DND-41 (cell line): ENCODE results near the gene SCUBE2.
"Not testable (repeated sequence)": the region's sequence is repeated elsewhere in the genome, so short reads cannot be mapped to it uniquely, and the experiment has no call there.

ENCODE experiments used
- ATAC-seq: fragments of 200-7000 bp; cut with Tn5 transposase; 3 replicates; pipeline ENCODE4 v1.9.1; 2021; ENCODE audit warnings: low read depth; ENCODE audit not compliant: insufficient read depth
- DNase-seq: peaks from one replicate; pipeline ENCODE4 v3.0.0-alpha.2; 2020
- H2AFZ ChIP-seq: 2 replicates; pipeline ENCODE4 v1.6.0; 2012; ENCODE audit warnings: low read depth, low read length
- H3K27ac ChIP-seq: 2 replicates; pipeline ENCODE4 v1.5.1; 2012; ENCODE audit warnings: low read length, inconsistent platforms
- H3K27me3 ChIP-seq: fragments of 200-600 bp; sonication (generic); 2 replicates; pipeline ENCODE4 v1.6.0; 2012; ENCODE audit warnings: low read length, mild to moderate bottlenecking, inconsistent platforms; ENCODE audit not compliant: insufficient read depth, poor library complexity
- H3K36me3 ChIP-seq: 2 replicates; pipeline ENCODE4 v1.5.1; 2012; ENCODE audit warnings: low read length, inconsistent platforms; ENCODE audit not compliant: insufficient read depth
- H3K4me1 ChIP-seq: 2 replicates; pipeline ENCODE4 v1.5.1; 2012; ENCODE audit warnings: mild to moderate bottlenecking, low read length; ENCODE audit not compliant: insufficient read depth
- H3K4me2 ChIP-seq: 2 replicates; pipeline ENCODE4 v1.6.0; 2012; ENCODE audit warnings: mild to moderate bottlenecking, moderate library complexity, low read length, inconsistent platforms; ENCODE audit not compliant: insufficient read depth
- H3K4me3 ChIP-seq, 2 experiments: fragments of 200-600 bp in 1 of 2; shearing (Covaris generic) in 1 of 2; 2 replicates each; pipeline ENCODE4 v1.5.1; 2012 to 2016; ENCODE audit warnings: inconsistent platforms in 2 of 2, low read length in 2 of 2, mild to moderate bottlenecking in 2 of 2, low read depth in 1 of 2, moderate library complexity in 1 of 2
- H3K79me2 ChIP-seq: 2 replicates; pipeline ENCODE4 v1.6.0; 2012; ENCODE audit warnings: low read length, inconsistent platforms; ENCODE audit not compliant: insufficient read depth
- H3K9ac ChIP-seq: 2 replicates; pipeline ENCODE4 v1.6.0; 2012; ENCODE audit warnings: low read depth, mild to moderate bottlenecking, inconsistent platforms, low read length, moderate library complexity
- H3K9me3 ChIP-seq: 2 replicates; pipeline ENCODE4 v1.5.1; 2012; ENCODE audit warnings: low read length, moderate library complexity, mild to moderate bottlenecking, inconsistent platforms; ENCODE audit not compliant: insufficient read depth, severe bottlenecking
- H4K20me1 ChIP-seq: 2 replicates; pipeline ENCODE4 v1.6.0; 2012; ENCODE audit warnings: low read length; ENCODE audit not compliant: insufficient read depth
- CTCF ChIP-seq: IDR thresholded peaks from 2 replicates; pipeline ENCODE4 v1.5.1; 2012; ENCODE audit warnings: borderline replicate concordance, low read length, moderate library complexity, mild to moderate bottlenecking; ENCODE audit not compliant: poor library complexity, severe bottlenecking; ENCODE audit errors: extremely low read depth
- EZH2 ChIP-seq: IDR thresholded peaks from 3 replicates; pipeline ENCODE4 v1.6.1; 2012; ENCODE audit warnings: borderline replicate concordance, low read depth, mild to moderate bottlenecking, moderate library complexity, low read length, inconsistent platforms; ENCODE audit not compliant: severe bottlenecking

Gene SCUBE2

GRCh38 chr11:8987446-8987845 is 104.0 kb downstream of the SCUBE2 start:
- H3K4me2 ChIP-seq = no peak overlapping the region
- no peak for TF ChIP-seq CTCF
- no peak for TF ChIP-seq EZH2
- H3K9ac ChIP-seq = no peak overlapping the region
- H2AFZ ChIP-seq = no peak overlapping the region
- H3K79me2 ChIP-seq = no peaks in the 10 kb centered on the region
- no peak overlapping the region for H3K4me3 ChIP-seq
- H3K27ac ChIP-seq = no peak overlapping the region
- DNase-seq (no peak), ATAC-seq (no peak; the same call in 2 of the 3 replicates)
- no peaks in the 10 kb centered on the region for H4K20me1 ChIP-seq
- H3K4me1 ChIP-seq = no peaks in the 10 kb centered on the region
- no peaks in the 10 kb centered on the region for H3K9me3 ChIP-seq
- H3K36me3 ChIP-seq = no peaks in the 10 kb centered on the region
- peaks cover 10% of the 10 kb centered on the region for H3K27me3 ChIP-seq

GRCh38 chr11:8986772-8987171 is 104.6 kb downstream of the SCUBE2 start:
- H3K4me3 ChIP-seq, H3K27ac ChIP-seq, H2AFZ ChIP-seq, H3K9me3 ChIP-seq, H3K4me2 ChIP-seq, H3K79me2 ChIP-seq, H3K4me1 ChIP-seq, DNase-seq, H4K20me1 ChIP-seq, ATAC-seq, H3K36me3 ChIP-seq, H3K9ac ChIP-seq: not testable (repeated sequence)
- H3K27me3 ChIP-seq = peaks cover 13% of the 10 kb centered on the region

GRCh38 chr11:8985462-8985861 is 105.9 kb downstream of the SCUBE2 start:
- TF ChIP-seq CTCF (no peak), EZH2 (no peak)
- no peaks in the 10 kb centered on the region for H4K20me1 ChIP-seq
- H3K27ac ChIP-seq = no peak overlapping the region
- H3K9me3 ChIP-seq = no peaks in the 10 kb centered on the region
- no peak overlapping the region for H3K4me2 ChIP-seq
- H3K79me2 ChIP-seq = no peaks in the 10 kb centered on the region
- peaks cover 13% of the 10 kb centered on the region for H3K27me3 ChIP-seq
- DNase-seq (no peak), ATAC-seq (no peak)
- H3K9ac ChIP-seq = no peak overlapping the region
- no peak overlapping the region for H3K4me3 ChIP-seq
- no peaks in the 10 kb centered on the region for H3K4me1 ChIP-seq
- H3K36me3 ChIP-seq = no peaks in the 10 kb centered on the region
- no peak overlapping the region for H2AFZ ChIP-seq

- TF ChIP-seq CTCF (no peak), EZH2 (no peak)
- Histone ChIP-seq H3K27ac (no peak overlapping the region), H3K4me1 (no peaks in the 10 kb centered on the region), H3K9ac (no peak overlapping the region), H3K27me3 (peaks cover 5% of the 10 kb centered on the region), H4K20me1 (no peaks in the 10 kb centered on the region), H3K79me2 (no peaks in the 10 kb centered on the region), H3K9me3 (no peaks in the 10 kb centered on the region), H2AFZ (no peak overlapping the region), H3K36me3 (no peaks in the 10 kb centered on the region), H3K4me3 (no peak overlapping the region), H3K4me2 (no peak overlapping the region)
- DNase-seq (no peak), ATAC-seq (no peak)
Measured at GRCh38 chr11:8983552-8983951, 107.8 kb downstream of the SCUBE2 start.
